ENCODE measurements around the gene CACNB3. TPM values are rescaled to one million over a fixed set of nuclear protein-coding genes. Genes with fewer than 3 reads are reported as not detected.
A peak's percentile ranks its signal among the peaks of the same experiment; 100 is the strongest.

CACNB3 gene
- total RNA-seq, 1 experiment from 2014 or later: 23.8 TPM

DNA sequence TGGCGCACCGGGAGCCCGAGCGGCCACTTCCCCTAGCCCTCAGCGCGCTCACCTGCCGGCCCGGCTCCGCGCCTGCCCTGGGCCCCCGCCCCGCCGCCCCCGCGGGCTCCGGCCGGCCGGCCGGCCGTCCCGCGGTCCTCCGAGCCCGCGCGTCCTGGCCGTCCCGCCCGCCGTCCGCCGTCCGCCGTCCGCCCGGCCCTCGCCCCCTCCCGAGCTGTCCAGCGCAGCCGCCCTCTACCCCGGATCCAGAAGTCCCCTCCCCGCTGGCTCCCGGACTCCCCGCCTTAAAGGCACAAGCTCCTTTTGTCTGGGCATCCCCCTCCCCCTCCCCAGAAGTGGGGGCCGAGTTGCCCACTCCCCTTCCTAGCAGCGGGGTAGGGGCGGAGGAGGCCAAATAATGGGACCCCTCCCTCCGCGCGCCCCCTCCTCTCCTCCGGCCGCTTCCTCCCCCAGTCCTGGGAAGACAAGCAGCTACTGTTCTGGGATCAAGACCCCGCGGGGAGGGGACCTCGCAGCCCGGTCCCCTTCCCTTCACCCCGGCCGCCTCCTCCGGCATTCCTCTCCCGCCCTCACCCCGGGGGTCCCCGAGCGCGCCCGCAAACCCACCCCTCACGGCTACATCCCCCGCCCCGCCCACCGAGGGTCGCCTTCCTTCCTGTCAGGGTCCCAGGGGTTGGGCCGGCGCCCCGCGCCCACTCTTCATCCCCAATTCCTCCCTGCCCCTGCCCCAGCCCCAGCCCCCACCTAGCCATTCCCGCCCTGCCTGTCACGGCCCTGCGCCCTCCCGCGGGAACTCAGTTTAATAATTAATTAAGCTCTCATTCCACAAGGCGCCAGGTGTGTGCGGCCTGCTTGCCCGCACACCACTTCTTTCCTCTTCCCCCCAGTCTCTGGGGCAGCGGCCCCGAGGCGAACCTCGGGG lies 29.2 kb upstream of the CACNB3 start, which contains the start of gene ADCY6:
Gene ADCY6 (minus strand): TSS at position 236 of the 922 bp plus-strand sequence. CDS start 5,655 bp downstream, outside the sequence.
- Histone ChIP-seq H3K27me3 (replicated peaks; ENCODE audit: insufficient read depth, low read depth, low read length, poor library complexity) (no peaks in the 10 kb centered on the region), H3K9me3 (ENCODE audit: low read depth, low read length, poor library complexity, severe bottlenecking) (no peaks in the 10 kb centered on the region), H3K4me1 (ENCODE audit: insufficient read depth, low read length, poor library complexity, severe bottlenecking) (peaks cover 12% of the 10 kb centered on the region), H3K36me3 (ENCODE audit: insufficient read depth, low read length, poor library complexity, severe bottlenecking) (no peaks in the 10 kb centered on the region), H3K4me3 (ENCODE audit: low read depth, low read length, poor library complexity, severe bottlenecking) (peak within 1 kb of the TSS; percentile 89), H3K27ac (ENCODE audit: low read depth, low read length, poor library complexity, severe bottlenecking) (peak within 1 kb of the TSS; percentile 72)
- peak; percentile 35 for DNase-seq (ENCODE audit: low spot score)
- intact Hi-C loops (cut with micrococcal nuclease; ENCODE audit: unreplicated experiment): no loop called here
- CTCF ChIA-PET: interaction anchor here (0.6 to 1.2 kb wide), 4 partner anchors 26 to 170 kb away, joined by 3 to 10 read pairs (median 5); partner anchors contain the start of gene DDX23
- POLR2A ChIA-PET (ENCODE audit: low non-redundant PET): no interaction called here
- BruUV-seq (replicated peaks): no TSS peak
- TF ChIP-seq, protein P1, sequence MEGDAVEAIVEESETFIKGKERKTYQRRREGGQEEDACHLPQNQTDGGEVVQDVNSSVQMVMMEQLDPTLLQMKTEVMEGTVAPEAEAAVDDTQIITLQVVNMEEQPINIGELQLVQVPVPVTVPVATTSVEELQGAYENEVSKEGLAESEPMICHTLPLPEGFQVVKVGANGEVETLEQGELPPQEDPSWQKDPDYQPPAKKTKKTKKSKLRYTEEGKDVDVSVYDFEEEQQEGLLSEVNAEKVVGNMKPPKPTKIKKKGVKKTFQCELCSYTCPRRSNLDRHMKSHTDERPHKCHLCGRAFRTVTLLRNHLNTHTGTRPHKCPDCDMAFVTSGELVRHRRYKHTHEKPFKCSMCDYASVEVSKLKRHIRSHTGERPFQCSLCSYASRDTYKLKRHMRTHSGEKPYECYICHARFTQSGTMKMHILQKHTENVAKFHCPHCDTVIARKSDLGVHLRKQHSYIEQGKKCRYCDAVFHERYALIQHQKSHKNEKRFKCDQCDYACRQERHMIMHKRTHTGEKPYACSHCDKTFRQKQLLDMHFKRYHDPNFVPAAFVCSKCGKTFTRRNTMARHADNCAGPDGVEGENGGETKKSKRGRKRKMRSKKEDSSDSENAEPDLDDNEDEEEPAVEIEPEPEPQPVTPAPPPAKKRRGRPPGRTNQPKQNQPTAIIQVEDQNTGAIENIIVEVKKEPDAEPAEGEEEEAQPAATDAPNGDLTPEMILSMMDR (conservative IDR thresholded peaks at IDR 0.05; ENCODE audit: low read depth, low read length): no peak
- TF ChIP-seq EZH2 (IDR thresholded peaks at IDR 0.05; ENCODE audit: borderline replicate concordance, low read depth, low read length, poor library complexity, severe bottlenecking): no peak

DNA sequence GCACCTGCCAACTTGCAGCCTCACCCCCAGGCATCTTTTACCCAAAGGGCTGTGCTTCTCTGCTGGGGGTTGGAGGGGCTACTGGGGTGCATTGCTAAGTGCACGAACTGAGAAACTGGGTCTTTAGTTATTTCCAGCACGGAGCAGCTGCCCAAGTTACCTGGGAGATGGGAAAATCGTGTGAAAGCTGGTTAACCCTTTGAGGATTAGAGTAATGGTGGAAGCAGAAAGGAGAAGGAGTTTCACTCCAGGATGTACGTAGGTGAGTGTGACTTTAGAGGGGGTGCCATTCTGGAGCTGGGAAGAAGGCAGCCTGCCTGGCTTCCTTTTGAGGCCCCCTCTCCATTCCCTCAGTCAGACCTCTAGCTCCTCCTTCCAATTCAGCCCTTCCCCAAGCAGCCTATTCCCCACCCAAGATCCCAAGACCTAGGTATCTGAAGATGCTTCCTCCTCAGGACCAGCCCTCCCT lies 28.4 kb upstream of the CACNB3 start:
- CTCF ChIA-PET: interaction anchor here (0.7 to 1.2 kb wide), 2 partner anchors 25 to 62 kb away, joined by 4 to 10 read pairs; partner anchors contain the start of gene DDX23
- H3K36me3 ChIP-seq (ENCODE audit: insufficient read depth, low read length, poor library complexity, severe bottlenecking): no peaks in the 10 kb centered on the region
- no peaks in the 10 kb centered on the region for H3K9me3 ChIP-seq (ENCODE audit: low read depth, low read length, poor library complexity, severe bottlenecking)
- H3K4me3 ChIP-seq (ENCODE audit: low read depth, low read length, poor library complexity, severe bottlenecking): peak overlapping the region; percentile 89
- no peaks in the 10 kb centered on the region for H3K27me3 ChIP-seq (replicated peaks; ENCODE audit: insufficient read depth, low read depth, low read length, poor library complexity)
- intact Hi-C loops (cut with micrococcal nuclease; ENCODE audit: unreplicated experiment): loop anchor here (10.0 kb wide), 1 partner anchor 165 kb away; no protein-coding TSS in a partner anchor
- DNase-seq (ENCODE audit: low spot score): no peak
- peaks cover 12% of the 10 kb centered on the region for H3K4me1 ChIP-seq (ENCODE audit: insufficient read depth, low read length, poor library complexity, severe bottlenecking)
- no TSS peak for BruUV-seq (replicated peaks)
- POLR2A ChIA-PET (ENCODE audit: low non-redundant PET): no interaction called here
- no peak for TF ChIP-seq EZH2 (IDR thresholded peaks at IDR 0.05; ENCODE audit: borderline replicate concordance, low read depth, low read length, poor library complexity, severe bottlenecking)
- TF ChIP-seq, protein P1 (conservative IDR thresholded peaks at IDR 0.05; ENCODE audit: low read depth, low read length): no peak
- H3K27ac ChIP-seq (ENCODE audit: low read depth, low read length, poor library complexity, severe bottlenecking): no peak overlapping the region

DNA sequence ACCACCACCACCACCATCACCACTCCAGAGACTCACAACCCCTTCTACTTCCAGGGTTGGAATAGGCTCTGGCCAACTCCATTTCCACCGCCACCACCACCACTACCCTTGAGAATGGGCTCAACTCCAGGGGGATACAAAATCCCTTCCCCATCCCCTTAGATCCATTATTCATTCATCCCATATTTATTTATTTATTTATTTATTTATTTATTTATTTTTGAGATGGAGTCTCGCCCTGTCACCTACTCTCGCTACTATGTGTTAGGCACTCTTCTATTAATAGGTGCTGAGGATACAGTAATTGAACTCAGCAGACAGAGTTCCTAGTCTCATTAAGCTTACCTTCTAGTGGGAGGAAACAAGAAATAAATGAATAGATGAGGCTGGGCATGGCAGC lies 24.6 kb upstream of the CACNB3 start:
- no peaks in the 10 kb centered on the region for H3K4me1 ChIP-seq (ENCODE audit: insufficient read depth, low read length, poor library complexity, severe bottlenecking)
- no peak for DNase-seq (ENCODE audit: low spot score)
- ChIA-PET POLR2A (ENCODE audit: low non-redundant PET) (no interaction called here), CTCF (no interaction called here)
- H3K4me3 ChIP-seq (ENCODE audit: low read depth, low read length, poor library complexity, severe bottlenecking): no peak overlapping the region
- intact Hi-C loops (cut with micrococcal nuclease; ENCODE audit: unreplicated experiment): loop anchor here (10.0 kb wide), 1 partner anchor 169 kb away; no protein-coding TSS in a partner anchor
- TF ChIP-seq, protein P1 (conservative IDR thresholded peaks at IDR 0.05; ENCODE audit: low read depth, low read length): no peak
- no peak for TF ChIP-seq EZH2 (IDR thresholded peaks at IDR 0.05; ENCODE audit: borderline replicate concordance, low read depth, low read length, poor library complexity, severe bottlenecking)
- no peak overlapping the region for H3K27ac ChIP-seq (ENCODE audit: low read depth, low read length, poor library complexity, severe bottlenecking)
- H3K36me3 ChIP-seq (ENCODE audit: insufficient read depth, low read length, poor library complexity, severe bottlenecking): no peaks in the 10 kb centered on the region
- H3K9me3 ChIP-seq (ENCODE audit: low read depth, low read length, poor library complexity, severe bottlenecking): no peaks in the 10 kb centered on the region
- no peaks in the 10 kb centered on the region for H3K27me3 ChIP-seq (replicated peaks; ENCODE audit: insufficient read depth, low read depth, low read length, poor library complexity)
- BruUV-seq (replicated peaks): no TSS peak
